Activated B cell treated with CpG ODN at 0.5 μM for 24 hours (primary cell): Measurements from ENCODE around the gene YIPF6. TPM values are rescaled to one million over a fixed set of nuclear protein-coding genes. Genes with fewer than 3 reads are reported as not detected.

ENCODE experiments used
- ATAC-seq: fragments of 200-7000 bp; cut with Tn5 transposase; one replicate; pipeline ENCODE4 v1.10.0; 2021; ENCODE audit warnings: low read depth, mild to moderate bottlenecking, moderate library complexity
- CTCF ChIA-PET: fragments of 350-600 bp; sonication (Branson Sonifier 250); formaldehyde crosslinking; loops from one replicate; lab custom pipeline; 2021; ENCODE audit warnings: antibody characterized with exemption; lab: Charles Lee
- POLR2A ChIA-PET: fragments of 350-600 bp; sonication (Branson Sonifier 250); formaldehyde crosslinking; loops from one replicate; lab custom pipeline; 2021; ENCODE audit warnings: antibody characterized with exemption; lab: Charles Lee
- DNase-seq: peaks from one replicate; pipeline ENCODE4 v3.0.0; 2022
- H3K27ac Mint-ChIP-seq: one replicate; pipeline ENCODE4 v1.8.0; 2020; ENCODE audit warnings: mixed read lengths
- H3K27me3 Mint-ChIP-seq: one replicate; pipeline ENCODE4 v1.8.0; 2021; ENCODE audit warnings: mixed read lengths
- H3K36me3 Mint-ChIP-seq: one replicate; pipeline ENCODE4 v1.8.0; 2021; ENCODE audit warnings: low read depth, mixed read lengths
- H3K4me1 Mint-ChIP-seq: one replicate; pipeline ENCODE4 v1.8.0; 2021; ENCODE audit warnings: mixed read lengths
- H3K4me3 Mint-ChIP-seq: one replicate; pipeline ENCODE4 v1.8.0; 2020; ENCODE audit warnings: mild to moderate bottlenecking, mixed read lengths
- H3K9me3 Mint-ChIP-seq: one replicate; pipeline ENCODE4 v1.8.0; 2020; ENCODE audit warnings: mixed read lengths
- intact Hi-C: fragments of 100-400 bp; cut with micrococcal nuclease; formaldehyde crosslinking; loops from one replicate; pipeline ENCODE4 v1.15.1; 2024
- total RNA-seq: library from RNA; stranded (reverse); gene quantifications from 2 replicates; pipeline ENCODE4 v1.2.3, GENCODE V29; 2022
- TF ChIP-seq, protein P1 (sequence below): fragments of 200-600 bp; IDR thresholded peaks from one replicate; pipeline ENCODE4 v1.8.0; 2022; ENCODE audit warnings: antibody characterized with exemption, mild to moderate bottlenecking

The YIPF6 gene
- total RNA-seq, 1 donor from 2014 or later, result 20.2 TPM

DNA sequence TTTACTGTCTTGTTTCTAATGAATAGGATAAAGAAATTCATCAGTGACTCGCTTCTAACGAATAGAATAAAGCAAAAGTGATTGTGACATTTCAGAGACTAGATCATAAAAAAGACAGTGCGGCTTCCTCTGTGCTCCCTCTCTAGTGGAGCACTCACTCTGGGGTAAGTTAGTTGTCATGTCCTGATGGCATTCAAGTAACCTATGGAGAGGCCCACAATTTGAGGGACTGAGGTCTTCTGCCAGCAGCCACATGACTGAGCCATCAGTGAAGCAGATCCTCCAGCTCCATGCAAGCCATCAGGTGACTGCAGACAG lies 72.4 kb downstream of the YIPF6 start:
- CTCF ChIA-PET, result no interaction called here
- intact Hi-C loops, result no loop called here
- Mint-ChIP-seq H3K4me3 (no peak overlapping the region), H3K36me3 (no peaks in the 10 kb centered on the region), H3K27ac (no peak overlapping the region), H3K9me3 (peaks cover 5% of the 10 kb centered on the region), H3K27me3 (no peaks in the 10 kb centered on the region), H3K4me1 (no peaks in the 10 kb centered on the region)
- POLR2A ChIA-PET, result no interaction called here
- no peak for DNase-seq
- TF ChIP-seq, protein P1, sequence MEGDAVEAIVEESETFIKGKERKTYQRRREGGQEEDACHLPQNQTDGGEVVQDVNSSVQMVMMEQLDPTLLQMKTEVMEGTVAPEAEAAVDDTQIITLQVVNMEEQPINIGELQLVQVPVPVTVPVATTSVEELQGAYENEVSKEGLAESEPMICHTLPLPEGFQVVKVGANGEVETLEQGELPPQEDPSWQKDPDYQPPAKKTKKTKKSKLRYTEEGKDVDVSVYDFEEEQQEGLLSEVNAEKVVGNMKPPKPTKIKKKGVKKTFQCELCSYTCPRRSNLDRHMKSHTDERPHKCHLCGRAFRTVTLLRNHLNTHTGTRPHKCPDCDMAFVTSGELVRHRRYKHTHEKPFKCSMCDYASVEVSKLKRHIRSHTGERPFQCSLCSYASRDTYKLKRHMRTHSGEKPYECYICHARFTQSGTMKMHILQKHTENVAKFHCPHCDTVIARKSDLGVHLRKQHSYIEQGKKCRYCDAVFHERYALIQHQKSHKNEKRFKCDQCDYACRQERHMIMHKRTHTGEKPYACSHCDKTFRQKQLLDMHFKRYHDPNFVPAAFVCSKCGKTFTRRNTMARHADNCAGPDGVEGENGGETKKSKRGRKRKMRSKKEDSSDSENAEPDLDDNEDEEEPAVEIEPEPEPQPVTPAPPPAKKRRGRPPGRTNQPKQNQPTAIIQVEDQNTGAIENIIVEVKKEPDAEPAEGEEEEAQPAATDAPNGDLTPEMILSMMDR, result no peak
- no peak for ATAC-seq

DNA sequence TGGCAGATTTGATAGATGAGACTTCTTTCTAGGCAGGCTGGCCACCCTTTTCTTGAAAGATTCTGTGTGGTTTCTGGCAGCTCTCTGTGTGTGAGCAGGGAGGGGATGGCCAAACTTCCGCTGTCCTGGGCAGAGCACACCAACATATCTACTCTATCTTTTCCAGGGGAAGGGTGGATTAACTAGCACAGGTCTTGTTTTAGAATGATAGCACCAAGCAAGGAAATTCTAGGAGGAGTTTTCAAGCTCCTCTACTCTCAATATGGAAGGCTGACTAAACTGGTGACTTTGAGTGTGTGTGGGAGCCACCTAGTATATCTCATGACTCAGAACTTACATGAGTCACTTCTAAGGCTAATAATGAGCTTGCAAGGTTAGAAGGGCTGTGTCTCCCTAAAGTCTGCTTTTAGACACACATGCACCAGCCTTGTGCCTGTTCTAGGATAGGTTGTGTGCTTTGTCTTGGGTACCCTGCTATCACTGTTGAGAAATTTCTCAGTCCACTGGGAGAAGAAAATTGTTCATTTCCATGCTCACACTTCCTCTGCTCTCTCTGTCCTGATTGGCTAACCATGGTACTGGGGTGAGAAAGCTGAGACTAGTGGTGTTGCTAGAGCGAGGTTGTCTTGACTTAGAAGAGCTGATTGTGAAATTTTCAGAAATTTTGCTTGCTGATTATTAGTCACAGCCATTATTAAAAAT lies 72.9 kb downstream of the YIPF6 start:
- ChIA-PET POLR2A (no interaction called here), CTCF (no interaction called here)
- intact Hi-C loops, result no loop called here
- H3K4me1 Mint-ChIP-seq, result no peaks in the 10 kb centered on the region
- no peak for DNase-seq
- H3K27me3 Mint-ChIP-seq, result no peaks in the 10 kb centered on the region
- TF ChIP-seq, protein P1, result no peak
- H3K36me3 Mint-ChIP-seq, result no peaks in the 10 kb centered on the region
- H3K9me3 Mint-ChIP-seq, result peaks cover 3% of the 10 kb centered on the region
- ATAC-seq, result no peak
- H3K4me3 Mint-ChIP-seq, result no peak overlapping the region
- no peak overlapping the region for H3K27ac Mint-ChIP-seq

DNA sequence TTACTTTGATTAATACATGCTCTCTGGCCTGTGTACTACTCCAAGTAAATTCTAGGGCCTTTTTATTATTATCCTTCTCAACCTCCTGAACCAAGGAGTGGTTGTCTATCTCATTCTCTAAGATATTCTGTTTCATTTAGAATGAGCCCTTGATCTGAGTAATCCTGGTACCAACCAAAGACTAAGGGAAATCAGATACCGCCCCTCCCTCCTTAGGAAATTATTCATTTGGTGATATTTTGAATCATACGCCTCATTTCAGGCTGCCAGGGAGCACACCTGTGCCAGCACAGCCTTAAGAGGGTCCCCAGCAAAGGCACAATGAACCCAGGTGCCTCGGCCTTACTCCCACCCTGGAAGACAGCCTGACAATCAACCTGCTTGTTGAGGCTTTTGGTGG lies 75.4 kb downstream of the YIPF6 start:
- POLR2A ChIA-PET, result no interaction called here
- CTCF ChIA-PET, result no interaction called here
- H3K27ac Mint-ChIP-seq, result no peak overlapping the region
- no peaks in the 10 kb centered on the region for H3K4me1 Mint-ChIP-seq
- intact Hi-C loops, result no loop called here
- no peaks in the 10 kb centered on the region for H3K27me3 Mint-ChIP-seq
- no peaks in the 10 kb centered on the region for H3K9me3 Mint-ChIP-seq
- no peak overlapping the region for H3K4me3 Mint-ChIP-seq
- DNase-seq (no peak), ATAC-seq (no peak)
- TF ChIP-seq, protein P1, result no peak
- no peaks in the 10 kb centered on the region for H3K36me3 Mint-ChIP-seq

DNA sequence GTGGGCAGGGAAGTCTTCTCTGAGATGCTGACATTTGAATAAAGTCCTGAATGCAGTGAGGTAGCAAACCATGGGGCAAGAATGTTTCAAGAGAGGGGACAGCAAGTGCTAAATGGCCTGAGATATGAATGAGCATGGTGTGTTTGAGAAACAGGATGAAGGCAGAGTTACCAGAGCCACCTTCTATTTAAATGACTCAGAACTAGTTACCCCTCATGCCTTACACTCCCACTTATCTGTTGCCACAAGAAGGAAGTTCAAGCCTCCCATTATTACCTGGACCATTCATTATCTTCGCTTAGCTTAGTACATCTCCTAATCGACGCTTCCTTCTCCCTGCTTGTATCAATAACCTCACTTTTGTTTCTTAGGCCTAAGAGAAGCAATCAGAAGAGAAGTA lies 81.0 kb downstream of the YIPF6 start:
- H3K27me3 Mint-ChIP-seq, result no peaks in the 10 kb centered on the region
- DNase-seq (no peak), ATAC-seq (no peak)
- TF ChIP-seq, protein P1, result no peak
- no peaks in the 10 kb centered on the region for H3K9me3 Mint-ChIP-seq
- no peaks in the 10 kb centered on the region for H3K4me1 Mint-ChIP-seq
- no peaks in the 10 kb centered on the region for H3K36me3 Mint-ChIP-seq
- H3K4me3 Mint-ChIP-seq, result no peak overlapping the region
- ChIA-PET CTCF (no interaction called here), POLR2A (no interaction called here)
- intact Hi-C loops, result no loop called here
- H3K27ac Mint-ChIP-seq, result no peak overlapping the region

DNA sequence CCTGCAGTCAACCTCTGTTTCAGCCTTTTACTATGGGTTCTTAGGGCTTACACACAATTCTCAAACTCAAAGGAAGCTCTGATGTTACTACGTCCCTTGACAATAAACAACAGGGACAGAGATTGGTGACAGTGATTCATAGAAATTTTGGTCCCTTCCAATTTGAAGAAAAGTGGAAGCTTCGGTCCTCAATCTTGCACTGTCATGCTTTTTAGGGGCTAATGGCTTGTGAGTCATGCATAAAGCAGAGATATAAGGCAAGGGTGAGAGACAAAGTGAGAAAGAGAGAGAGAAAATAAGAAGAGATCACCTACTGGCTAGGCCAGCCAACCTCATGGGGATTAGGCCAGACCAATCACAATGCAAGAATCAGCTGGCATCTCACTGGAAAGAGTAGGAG lies 85.4 kb downstream of the YIPF6 start:
- intact Hi-C loops, result no loop called here
- Mint-ChIP-seq H3K36me3 (no peaks in the 10 kb centered on the region), H3K4me1 (no peaks in the 10 kb centered on the region), H3K4me3 (no peak overlapping the region), H3K27me3 (no peaks in the 10 kb centered on the region), H3K27ac (no peak overlapping the region), H3K9me3 (peaks cover 4% of the 10 kb centered on the region)
- ChIA-PET CTCF (no interaction called here), POLR2A (no interaction called here)
- no peak for ATAC-seq
- no peak for DNase-seq
- TF ChIP-seq, protein P1, result no peak

Other genes with a start within 250 kb of the YIPF6 start
- 0.04 and 0.51 TPM in 2 replicates for gene OPHN1, start 65.6 kb upstream of the YIPF6 start, total RNA-seq
- gene STARD8, start 148.6 kb downstream of the YIPF6 start, total RNA-seq, result 0.05 and 0.11 TPM in 2 replicates